ENCODE data around the gene HOXD12.

DNA sequence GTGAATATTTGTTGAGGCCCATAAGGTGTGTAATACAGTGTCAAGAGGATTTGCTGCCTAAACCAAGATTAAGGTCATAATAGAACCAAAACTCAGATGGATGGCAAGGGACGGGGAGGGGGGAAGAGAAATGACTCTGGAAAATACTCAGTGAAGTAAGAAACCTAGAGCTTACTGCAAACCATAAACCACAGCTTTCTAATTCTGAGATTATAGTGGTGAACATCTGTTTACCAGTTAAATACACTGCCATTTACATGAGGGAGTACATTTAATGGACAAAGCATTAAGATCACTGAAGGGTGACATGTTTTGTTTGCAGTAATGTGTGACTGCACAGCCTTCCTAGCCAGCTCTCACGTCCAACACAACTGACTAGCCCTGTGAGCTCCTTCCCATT, 35.6 kb upstream of the HOXD12 start:
- TF ChIP-seq, protein P1, sequence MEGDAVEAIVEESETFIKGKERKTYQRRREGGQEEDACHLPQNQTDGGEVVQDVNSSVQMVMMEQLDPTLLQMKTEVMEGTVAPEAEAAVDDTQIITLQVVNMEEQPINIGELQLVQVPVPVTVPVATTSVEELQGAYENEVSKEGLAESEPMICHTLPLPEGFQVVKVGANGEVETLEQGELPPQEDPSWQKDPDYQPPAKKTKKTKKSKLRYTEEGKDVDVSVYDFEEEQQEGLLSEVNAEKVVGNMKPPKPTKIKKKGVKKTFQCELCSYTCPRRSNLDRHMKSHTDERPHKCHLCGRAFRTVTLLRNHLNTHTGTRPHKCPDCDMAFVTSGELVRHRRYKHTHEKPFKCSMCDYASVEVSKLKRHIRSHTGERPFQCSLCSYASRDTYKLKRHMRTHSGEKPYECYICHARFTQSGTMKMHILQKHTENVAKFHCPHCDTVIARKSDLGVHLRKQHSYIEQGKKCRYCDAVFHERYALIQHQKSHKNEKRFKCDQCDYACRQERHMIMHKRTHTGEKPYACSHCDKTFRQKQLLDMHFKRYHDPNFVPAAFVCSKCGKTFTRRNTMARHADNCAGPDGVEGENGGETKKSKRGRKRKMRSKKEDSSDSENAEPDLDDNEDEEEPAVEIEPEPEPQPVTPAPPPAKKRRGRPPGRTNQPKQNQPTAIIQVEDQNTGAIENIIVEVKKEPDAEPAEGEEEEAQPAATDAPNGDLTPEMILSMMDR (conservative IDR thresholded peaks at IDR 0.05; ENCODE audit: low read depth in 2 of 2) = no peak
- TF ChIP-seq, protein P2, sequence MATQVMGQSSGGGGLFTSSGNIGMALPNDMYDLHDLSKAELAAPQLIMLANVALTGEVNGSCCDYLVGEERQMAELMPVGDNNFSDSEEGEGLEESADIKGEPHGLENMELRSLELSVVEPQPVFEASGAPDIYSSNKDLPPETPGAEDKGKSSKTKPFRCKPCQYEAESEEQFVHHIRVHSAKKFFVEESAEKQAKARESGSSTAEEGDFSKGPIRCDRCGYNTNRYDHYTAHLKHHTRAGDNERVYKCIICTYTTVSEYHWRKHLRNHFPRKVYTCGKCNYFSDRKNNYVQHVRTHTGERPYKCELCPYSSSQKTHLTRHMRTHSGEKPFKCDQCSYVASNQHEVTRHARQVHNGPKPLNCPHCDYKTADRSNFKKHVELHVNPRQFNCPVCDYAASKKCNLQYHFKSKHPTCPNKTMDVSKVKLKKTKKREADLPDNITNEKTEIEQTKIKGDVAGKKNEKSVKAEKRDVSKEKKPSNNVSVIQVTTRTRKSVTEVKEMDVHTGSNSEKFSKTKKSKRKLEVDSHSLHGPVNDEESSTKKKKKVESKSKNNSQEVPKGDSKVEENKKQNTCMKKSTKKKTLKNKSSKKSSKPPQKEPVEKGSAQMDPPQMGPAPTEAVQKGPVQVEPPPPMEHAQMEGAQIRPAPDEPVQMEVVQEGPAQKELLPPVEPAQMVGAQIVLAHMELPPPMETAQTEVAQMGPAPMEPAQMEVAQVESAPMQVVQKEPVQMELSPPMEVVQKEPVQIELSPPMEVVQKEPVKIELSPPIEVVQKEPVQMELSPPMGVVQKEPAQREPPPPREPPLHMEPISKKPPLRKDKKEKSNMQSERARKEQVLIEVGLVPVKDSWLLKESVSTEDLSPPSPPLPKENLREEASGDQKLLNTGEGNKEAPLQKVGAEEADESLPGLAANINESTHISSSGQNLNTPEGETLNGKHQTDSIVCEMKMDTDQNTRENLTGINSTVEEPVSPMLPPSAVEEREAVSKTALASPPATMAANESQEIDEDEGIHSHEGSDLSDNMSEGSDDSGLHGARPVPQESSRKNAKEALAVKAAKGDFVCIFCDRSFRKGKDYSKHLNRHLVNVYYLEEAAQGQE (IDR thresholded peaks at IDR 0.05; ENCODE audit: unreplicated experiment) = no peak
- TF ChIP-seq CREB1 (CRISPR knock-in tag; IDR thresholded peaks at IDR 0.05; ENCODE audit: low read depth) (no peak), EZH2 (IDR thresholded peaks at IDR 0.05; ENCODE audit: low read depth, unreplicated experiment) (peak; percentile 18), JUNB (IDR thresholded peaks at IDR 0.05; ENCODE audit: unreplicated experiment) (no peak), POLR2AphosphoS5 (IDR thresholded peaks at IDR 0.05; ENCODE audit: low read depth) (no peak), EZH2phosphoT487 (IDR thresholded peaks at IDR 0.05; ENCODE audit: unreplicated experiment) (no peak)
- TF ChIP-seq, protein P3, sequence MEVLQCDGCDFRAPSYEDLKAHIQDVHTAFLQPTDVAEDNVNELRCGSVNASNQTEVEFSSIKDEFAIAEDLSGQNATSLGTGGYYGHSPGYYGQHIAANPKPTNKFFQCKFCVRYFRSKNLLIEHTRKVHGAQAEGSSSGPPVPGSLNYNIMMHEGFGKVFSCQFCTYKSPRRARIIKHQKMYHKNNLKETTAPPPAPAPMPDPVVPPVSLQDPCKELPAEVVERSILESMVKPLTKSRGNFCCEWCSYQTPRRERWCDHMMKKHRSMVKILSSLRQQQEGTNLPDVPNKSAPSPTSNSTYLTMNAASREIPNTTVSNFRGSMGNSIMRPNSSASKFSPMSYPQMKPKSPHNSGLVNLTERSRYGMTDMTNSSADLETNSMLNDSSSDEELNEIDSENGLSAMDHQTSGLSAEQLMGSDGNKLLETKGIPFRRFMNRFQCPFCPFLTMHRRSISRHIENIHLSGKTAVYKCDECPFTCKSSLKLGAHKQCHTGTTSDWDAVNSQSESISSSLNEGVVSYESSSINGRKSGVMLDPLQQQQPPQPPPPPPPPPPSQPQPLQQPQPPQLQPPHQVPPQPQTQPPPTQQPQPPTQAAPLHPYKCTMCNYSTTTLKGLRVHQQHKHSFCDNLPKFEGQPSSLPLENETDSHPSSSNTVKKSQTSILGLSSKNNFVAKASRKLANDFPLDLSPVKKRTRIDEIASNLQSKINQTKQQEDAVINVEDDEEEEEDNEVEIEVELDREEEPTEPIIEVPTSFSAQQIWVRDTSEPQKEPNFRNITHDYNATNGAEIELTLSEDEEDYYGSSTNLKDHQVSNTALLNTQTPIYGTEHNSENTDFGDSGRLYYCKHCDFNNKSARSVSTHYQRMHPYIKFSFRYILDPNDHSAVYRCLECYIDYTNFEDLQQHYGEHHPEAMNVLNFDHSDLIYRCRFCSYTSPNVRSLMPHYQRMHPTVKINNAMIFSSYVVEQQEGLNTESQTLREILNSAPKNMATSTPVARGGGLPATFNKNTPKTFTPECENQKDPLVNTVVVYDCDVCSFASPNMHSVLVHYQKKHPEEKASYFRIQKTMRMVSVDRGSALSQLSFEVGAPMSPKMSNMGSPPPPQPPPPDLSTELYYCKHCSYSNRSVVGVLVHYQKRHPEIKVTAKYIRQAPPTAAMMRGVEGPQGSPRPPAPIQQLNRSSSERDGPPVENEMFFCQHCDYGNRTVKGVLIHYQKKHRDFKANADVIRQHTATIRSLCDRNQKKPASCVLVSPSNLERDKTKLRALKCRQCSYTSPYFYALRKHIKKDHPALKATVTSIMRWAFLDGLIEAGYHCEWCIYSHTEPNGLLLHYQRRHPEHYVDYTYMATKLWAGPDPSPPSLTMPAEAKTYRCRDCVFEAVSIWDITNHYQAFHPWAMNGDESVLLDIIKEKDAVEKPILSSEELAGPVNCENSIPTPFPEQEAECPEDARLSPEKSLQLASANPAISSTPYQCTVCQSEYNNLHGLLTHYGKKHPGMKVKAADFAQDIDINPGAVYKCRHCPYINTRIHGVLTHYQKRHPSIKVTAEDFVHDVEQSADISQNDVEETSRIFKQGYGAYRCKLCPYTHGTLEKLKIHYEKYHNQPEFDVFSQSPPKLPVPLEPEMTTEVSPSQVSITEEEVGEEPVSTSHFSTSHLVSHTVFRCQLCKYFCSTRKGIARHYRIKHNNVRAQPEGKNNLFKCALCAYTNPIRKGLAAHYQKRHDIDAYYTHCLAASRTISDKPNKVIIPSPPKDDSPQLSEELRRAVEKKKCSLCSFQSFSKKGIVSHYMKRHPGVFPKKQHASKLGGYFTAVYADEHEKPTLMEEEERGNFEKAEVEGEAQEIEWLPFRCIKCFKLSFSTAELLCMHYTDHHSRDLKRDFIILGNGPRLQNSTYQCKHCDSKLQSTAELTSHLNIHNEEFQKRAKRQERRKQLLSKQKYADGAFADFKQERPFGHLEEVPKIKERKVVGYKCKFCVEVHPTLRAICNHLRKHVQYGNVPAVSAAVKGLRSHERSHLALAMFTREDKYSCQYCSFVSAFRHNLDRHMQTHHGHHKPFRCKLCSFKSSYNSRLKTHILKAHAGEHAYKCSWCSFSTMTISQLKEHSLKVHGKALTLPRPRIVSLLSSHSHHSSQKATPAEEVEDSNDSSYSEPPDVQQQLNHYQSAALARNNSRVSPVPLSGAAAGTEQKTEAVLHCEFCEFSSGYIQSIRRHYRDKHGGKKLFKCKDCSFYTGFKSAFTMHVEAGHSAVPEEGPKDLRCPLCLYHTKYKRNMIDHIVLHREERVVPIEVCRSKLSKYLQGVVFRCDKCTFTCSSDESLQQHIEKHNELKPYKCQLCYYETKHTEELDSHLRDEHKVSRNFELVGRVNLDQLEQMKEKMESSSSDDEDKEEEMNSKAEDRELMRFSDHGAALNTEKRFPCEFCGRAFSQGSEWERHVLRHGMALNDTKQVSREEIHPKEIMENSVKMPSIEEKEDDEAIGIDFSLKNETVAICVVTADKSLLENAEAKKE (CRISPR knock-in tag; IDR thresholded peaks at IDR 0.05) = no peak
